Stimulated activated naive B cell treated with anti-CD40 and anti-IgM and Interleukin-4, amounts not matched to agents 10 μg/mL and 1 μg/mL and 100 μg/mL, for 72 hours (primary cell): Measurements from ENCODE around the gene CCND3.
A peak's percentile ranks its signal among the peaks of the same experiment; 100 is the strongest.

Experiments used
- ATAC-seq, 2 donors: fragments of 150-1000 bp; cut with Tn5 transposase; replicated peaks; 2 replicates each; pipeline ENCODE4 v1.10.0; 2021; ENCODE audit warnings: moderate library complexity in 1 of 2
- DNase-seq: peaks from one replicate; pipeline ENCODE4 v3.0.0; 2021
- H3K27ac Mint-ChIP-seq: one replicate; pipeline ENCODE4 v1.8.0; 2022; ENCODE audit warnings: mild to moderate bottlenecking, mixed read lengths
- H3K27me3 Mint-ChIP-seq, 2 donors: one replicate each; pipeline ENCODE4 v1.8.0; 2022; ENCODE audit warnings: mixed read lengths in 2 of 2
- H3K36me3 Mint-ChIP-seq, 2 donors: one replicate each; pipeline ENCODE4 v1.8.0; 2022; ENCODE audit warnings: mixed read lengths in 2 of 2, mild to moderate bottlenecking in 1 of 2
- H3K4me1 Mint-ChIP-seq, 2 donors: one replicate each; pipeline ENCODE4 v1.8.0; 2022; ENCODE audit warnings: mixed read lengths in 2 of 2, mild to moderate bottlenecking in 1 of 2
- H3K4me3 Mint-ChIP-seq, 2 donors: one replicate each; pipeline ENCODE4 v1.8.0; 2022; ENCODE audit warnings: mild to moderate bottlenecking in 2 of 2, mixed read lengths in 2 of 2, moderate library complexity in 1 of 2
- H3K9me3 Mint-ChIP-seq, 2 donors: one replicate each; pipeline ENCODE4 v1.8.0; 2022; ENCODE audit warnings: mixed read lengths in 2 of 2, mild to moderate bottlenecking in 1 of 2

CCND3 gene

GRCh38 chr6:41927253-41927652 is 14.4 kb downstream of the CCND3 start:
- DNase-seq = no peak
- H3K36me3 Mint-ChIP-seq = peaks cover 35 to 58% of the 10 kb centered on the region in 2 donors
- no peaks in the 10 kb centered on the region for H3K9me3 Mint-ChIP-seq
- H3K27ac Mint-ChIP-seq = peak overlapping the region; percentile 51
- no peak for ATAC-seq
- no peaks in the 10 kb centered on the region for H3K27me3 Mint-ChIP-seq
- H3K4me1 Mint-ChIP-seq = peaks cover 26 to 48% of the 10 kb centered on the region in 2 donors
- no peak overlapping the region for H3K4me3 Mint-ChIP-seq

GRCh38 chr6:41922154-41922553 is 19.5 kb downstream of the CCND3 start:
- no peaks in the 10 kb centered on the region for H3K9me3 Mint-ChIP-seq
- peaks cover 23 to 38% of the 10 kb centered on the region in 2 donors for H3K36me3 Mint-ChIP-seq
- no peak for ATAC-seq
- peaks cover 32 to 50% of the 10 kb centered on the region in 2 donors for H3K4me1 Mint-ChIP-seq
- no peak for DNase-seq
- H3K27me3 Mint-ChIP-seq = no peaks in the 10 kb centered on the region
- H3K4me3 Mint-ChIP-seq = peak overlapping the region; percentile 96 to 98
- peak overlapping the region; percentile 99 for H3K27ac Mint-ChIP-seq

DNA sequence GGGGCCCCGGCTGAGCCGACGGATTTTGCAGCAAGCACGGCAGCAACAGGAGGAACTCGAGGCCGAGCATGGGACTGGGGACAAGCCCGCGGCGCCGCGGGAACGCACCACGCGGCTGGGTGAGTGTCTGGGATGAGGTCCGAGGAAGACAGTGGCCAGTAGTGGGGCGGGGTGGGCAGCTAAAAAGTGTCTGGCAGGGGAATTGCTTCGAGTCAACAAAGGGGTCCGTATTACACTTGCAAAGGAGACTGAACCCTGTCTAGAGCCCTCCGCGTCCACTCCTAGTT is 20.0 kb downstream of the CCND3 start:
- Mint-ChIP-seq H3K27ac (peak overlapping the region; percentile 99), H3K4me3 (peak overlapping the region; percentile 96 to 98), H3K9me3 (no peaks in the 10 kb centered on the region), H3K36me3 (peaks cover 24 to 38% of the 10 kb centered on the region in 2 donors), H3K27me3 (no peaks in the 10 kb centered on the region), H3K4me1 (peaks cover 32 to 50% of the 10 kb centered on the region in 2 donors)
- no peak for DNase-seq
- ATAC-seq = peak; percentile 11 to 30

GRCh38 chr6:41920921-41921711 is 20.5 kb downstream of the CCND3 start, which contains the start of the genes BYSL and MED20:
TSS of gene BYSL (plus strand) at chr6:41921499. CDS start at chr6:41921563, 64 bp downstream.
TSS of gene MED20 (minus strand) at chr6:41921139. CDS start at chr6:41921018, 121 bp downstream.
- H3K27ac Mint-ChIP-seq = peak within 1 kb of the TSS; percentile 99
- ATAC-seq = peak; percentile 93 to 95
- H3K9me3 Mint-ChIP-seq = no peaks in the 10 kb centered on the region

GRCh38 chr6:41917528-41917927 is 24.1 kb downstream of the CCND3 start:
- peaks cover 17 to 36% of the 10 kb centered on the region in 2 donors for H3K4me1 Mint-ChIP-seq
- no peak for DNase-seq
- no peaks in the 10 kb centered on the region for H3K27me3 Mint-ChIP-seq
- ATAC-seq = no peak
- no peak overlapping the region for H3K4me3 Mint-ChIP-seq
- no peak overlapping the region for H3K27ac Mint-ChIP-seq
- H3K36me3 Mint-ChIP-seq = peaks cover 20 to 29% of the 10 kb centered on the region in 2 donors
- H3K9me3 Mint-ChIP-seq = no peaks in the 10 kb centered on the region

More at GRCh38 chr6:41920921-41921711, 20.5 kb downstream of the CCND3 start, which contains the start of the genes BYSL and MED20:
- H3K4me1 Mint-ChIP-seq = peaks cover 32 to 49% of the 10 kb centered on the region in 2 donors
- peak; percentile 92 for DNase-seq
- peaks cover 26 to 40% of the 10 kb centered on the region in 2 donors for H3K36me3 Mint-ChIP-seq
- H3K4me3 Mint-ChIP-seq = peak within 1 kb of the TSS; percentile 96 to 98
- H3K27me3 Mint-ChIP-seq = no peaks in the 10 kb centered on the region

- H3K4me1 Mint-ChIP-seq = peaks cover 11 to 23% of the 10 kb centered on the region in 2 donors
- H3K36me3 Mint-ChIP-seq = peaks cover 25 to 30% of the 10 kb centered on the region in 2 donors
- ATAC-seq (no peak), DNase-seq (no peak)
- H3K27ac Mint-ChIP-seq = peak overlapping the region; percentile 67
- no peaks in the 10 kb centered on the region for H3K27me3 Mint-ChIP-seq
- no peak overlapping the region for H3K4me3 Mint-ChIP-seq
- H3K9me3 Mint-ChIP-seq = no peaks in the 10 kb centered on the region
Observed at GRCh38 chr6:41914869-41915530, 26.6 kb downstream of the CCND3 start.

- DNase-seq (no peak), ATAC-seq (no peak)
- Mint-ChIP-seq H3K27ac (peak overlapping the region; percentile 31), H3K27me3 (no peaks in the 10 kb centered on the region), H3K36me3 (peaks cover 25 to 30% of the 10 kb centered on the region in 2 donors), H3K4me3 (no peak overlapping the region), H3K4me1 (peaks cover 8 to 16% of the 10 kb centered on the region in 2 donors), H3K9me3 (no peaks in the 10 kb centered on the region)
Observed at GRCh38 chr6:41914343-41914742, 27.3 kb downstream of the CCND3 start.

DNA sequence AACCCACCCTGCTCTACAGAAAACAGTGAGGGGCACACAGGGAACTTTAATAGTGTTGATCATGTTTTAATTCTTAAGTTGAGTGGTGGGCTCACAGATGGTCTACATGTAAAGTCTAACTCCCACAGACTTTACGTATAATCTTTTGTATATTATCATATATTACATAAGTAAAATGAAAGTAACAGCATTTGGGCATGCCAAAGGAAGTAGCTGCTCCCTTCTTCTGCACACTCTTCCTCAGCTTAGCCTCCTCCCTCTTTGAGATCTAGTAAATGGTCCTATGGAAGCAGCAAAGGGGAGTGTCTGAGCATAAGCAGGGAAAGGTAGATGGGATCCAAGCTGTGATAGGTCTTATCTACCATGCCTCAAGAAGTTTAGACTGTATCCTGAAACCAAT is 31.9 kb downstream of the CCND3 start:
- DNase-seq (no peak), ATAC-seq (no peak)
- Mint-ChIP-seq H3K4me3 (no peak overlapping the region), H3K9me3 (no peaks in the 10 kb centered on the region), H3K27me3 (no peaks in the 10 kb centered on the region), H3K27ac (no peak overlapping the region), H3K4me1 (peaks cover 5 to 11% of the 10 kb centered on the region in 2 donors), H3K36me3 (peaks cover 30 to 45% of the 10 kb centered on the region in 2 donors)

GRCh38 chr6:41901882-41902519 is 39.6 kb downstream of the CCND3 start:
- H3K27me3 Mint-ChIP-seq = no peaks in the 10 kb centered on the region
- ATAC-seq (peak; percentile 31 to 55), DNase-seq (no peak)
- no peaks in the 10 kb centered on the region for H3K9me3 Mint-ChIP-seq
- no peak overlapping the region for H3K27ac Mint-ChIP-seq
- H3K36me3 Mint-ChIP-seq = peaks cover 6 to 21% of the 10 kb centered on the region in 2 donors
- peaks cover 0 to 6% of the 10 kb centered on the region in 2 donors for H3K4me1 Mint-ChIP-seq
- no peak overlapping the region for H3K4me3 Mint-ChIP-seq

DNA sequence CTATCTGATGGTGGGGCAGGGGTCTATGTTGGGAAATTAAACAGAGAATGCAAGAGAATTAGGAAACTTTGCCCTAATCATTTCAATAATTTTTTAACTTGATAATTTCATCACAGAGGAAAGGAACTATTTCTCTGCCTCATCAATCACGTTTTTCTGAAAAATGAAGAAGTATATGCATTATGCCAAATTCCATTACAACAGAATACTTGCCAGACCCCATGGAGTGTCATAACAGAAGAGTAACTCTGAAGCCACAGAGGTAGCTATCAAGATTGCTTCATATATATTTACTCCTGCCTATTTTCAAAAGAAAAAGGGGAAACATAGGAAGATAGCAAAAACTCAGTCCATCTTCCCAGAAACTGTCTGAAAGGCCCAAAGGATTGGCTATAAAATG is 40.7 kb downstream of the CCND3 start:
- no peak overlapping the region for H3K27ac Mint-ChIP-seq
- no peaks in the 10 kb centered on the region for H3K27me3 Mint-ChIP-seq
- DNase-seq (no peak), ATAC-seq (no peak)
- H3K9me3 Mint-ChIP-seq = no peaks in the 10 kb centered on the region
- H3K4me3 Mint-ChIP-seq = no peak overlapping the region
- peaks cover 4 to 16% of the 10 kb centered on the region in 2 donors for H3K4me1 Mint-ChIP-seq
- peaks cover 2 to 10% of the 10 kb centered on the region in 2 donors for H3K36me3 Mint-ChIP-seq

- Mint-ChIP-seq H3K36me3 (no peaks in the 10 kb centered on the region), H3K27me3 (no peaks in the 10 kb centered on the region), H3K27ac (peak overlapping the region; percentile 96), H3K4me3 (no peak overlapping the region), H3K4me1 (peaks cover 5 to 12% of the 10 kb centered on the region in 2 donors), H3K9me3 (no peaks in the 10 kb centered on the region)
- no peak for DNase-seq
- ATAC-seq = no peak
Observed at GRCh38 chr6:41896281-41896680, 45.3 kb downstream of the CCND3 start.

- Mint-ChIP-seq H3K27ac (peak within 1 kb of the TSS; percentile 96), H3K27me3 (no peaks in the 10 kb centered on the region), H3K36me3 (no peaks in the 10 kb centered on the region), H3K9me3 (no peaks in the 10 kb centered on the region), H3K4me3 (no peak within 1 kb of the TSS), H3K4me1 (peaks cover 5 to 12% of the 10 kb centered on the region in 2 donors)
- peak; percentile 91 to 94 for ATAC-seq
- peak; percentile 82 for DNase-seq
Observed at GRCh38 chr6:41895300-41896233, 46.0 kb downstream of the CCND3 start, which contains the start of gene USP49. TSS of gene USP49 (minus strand) at chr6:41895375. CDS start at chr6:41806983, 88,392 bp downstream.
